MM.1S (cell line): ENCODE results near the gene DISC1.

Experiments used
- EZH2 ChIP-seq: fragments of 300-600 bp; sonication (generic); optimal IDR thresholded peaks from 2 replicates; pipeline ENCODE3; 2017; ENCODE audit warnings: low read depth, mild to moderate bottlenecking, antibody characterized with exemption, low read length, mixed read lengths
- EZH2phosphoT487 ChIP-seq: fragments of 300-600 bp; sonication (generic); IDR thresholded peaks from 2 replicates; pipeline ENCODE4 v1.6.1; 2018; ENCODE audit warnings: antibody characterized with exemption, low read length
- TF ChIP-seq, protein P1 (sequence below): fragments of 300-600 bp; sonication (generic); IDR thresholded peaks from 2 replicates; pipeline ENCODE4 v1.5.1; 2016; ENCODE audit warnings: antibody characterized with exemption, low read length, mixed read lengths

DNA sequence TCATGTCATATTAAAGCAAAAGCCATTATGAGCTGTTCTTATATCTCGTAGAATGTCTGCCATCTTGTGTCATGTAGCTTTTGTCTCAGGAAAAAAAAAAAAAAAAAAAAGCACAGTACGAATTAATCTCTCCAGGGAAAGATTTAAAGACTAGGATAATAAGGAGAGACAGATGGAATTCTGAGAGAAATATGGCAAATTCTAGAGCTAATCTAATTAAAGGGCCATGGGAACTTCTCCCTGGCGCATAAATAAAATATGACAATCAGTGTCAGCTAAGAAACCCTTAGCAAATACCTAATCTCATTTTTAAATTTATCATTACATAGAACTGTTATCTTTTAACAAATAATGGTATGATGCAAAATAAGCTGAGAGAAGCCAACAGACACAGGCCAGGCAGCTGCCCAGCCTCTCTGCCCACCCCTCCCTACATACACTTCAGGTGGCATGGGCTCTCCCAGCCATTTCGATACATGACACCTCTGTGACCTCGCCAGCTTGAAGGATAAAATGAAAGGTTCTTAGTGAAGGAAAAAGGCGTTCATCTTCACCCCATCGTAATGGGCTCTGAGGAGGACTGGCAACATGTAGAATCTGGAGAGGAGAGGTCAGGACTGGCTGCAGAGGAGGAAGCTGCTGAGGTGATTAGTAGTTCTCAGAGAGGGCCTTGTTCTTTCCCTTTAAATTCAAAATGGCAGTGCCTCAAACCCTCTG lies 39.8 kb downstream of the DISC1 start:
- TF ChIP-seq, protein P1, sequence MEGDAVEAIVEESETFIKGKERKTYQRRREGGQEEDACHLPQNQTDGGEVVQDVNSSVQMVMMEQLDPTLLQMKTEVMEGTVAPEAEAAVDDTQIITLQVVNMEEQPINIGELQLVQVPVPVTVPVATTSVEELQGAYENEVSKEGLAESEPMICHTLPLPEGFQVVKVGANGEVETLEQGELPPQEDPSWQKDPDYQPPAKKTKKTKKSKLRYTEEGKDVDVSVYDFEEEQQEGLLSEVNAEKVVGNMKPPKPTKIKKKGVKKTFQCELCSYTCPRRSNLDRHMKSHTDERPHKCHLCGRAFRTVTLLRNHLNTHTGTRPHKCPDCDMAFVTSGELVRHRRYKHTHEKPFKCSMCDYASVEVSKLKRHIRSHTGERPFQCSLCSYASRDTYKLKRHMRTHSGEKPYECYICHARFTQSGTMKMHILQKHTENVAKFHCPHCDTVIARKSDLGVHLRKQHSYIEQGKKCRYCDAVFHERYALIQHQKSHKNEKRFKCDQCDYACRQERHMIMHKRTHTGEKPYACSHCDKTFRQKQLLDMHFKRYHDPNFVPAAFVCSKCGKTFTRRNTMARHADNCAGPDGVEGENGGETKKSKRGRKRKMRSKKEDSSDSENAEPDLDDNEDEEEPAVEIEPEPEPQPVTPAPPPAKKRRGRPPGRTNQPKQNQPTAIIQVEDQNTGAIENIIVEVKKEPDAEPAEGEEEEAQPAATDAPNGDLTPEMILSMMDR, result no peak
- TF ChIP-seq EZH2 (no peak), EZH2phosphoT487 (no peak)
